Astrocyte of the hippocampus (primary cell): Measurements from ENCODE around the gene TMEM245.
"Not testable (repeated sequence)": the region's sequence is repeated elsewhere in the genome, so short reads cannot be mapped to it uniquely, and the experiment has no call there.

Source experiments
- DNase-seq: peaks from one replicate; pipeline ENCODE4 v3.0.0; 2011; ENCODE audit warnings: low read depth, low spot score

The TMEM245 gene

DNA sequence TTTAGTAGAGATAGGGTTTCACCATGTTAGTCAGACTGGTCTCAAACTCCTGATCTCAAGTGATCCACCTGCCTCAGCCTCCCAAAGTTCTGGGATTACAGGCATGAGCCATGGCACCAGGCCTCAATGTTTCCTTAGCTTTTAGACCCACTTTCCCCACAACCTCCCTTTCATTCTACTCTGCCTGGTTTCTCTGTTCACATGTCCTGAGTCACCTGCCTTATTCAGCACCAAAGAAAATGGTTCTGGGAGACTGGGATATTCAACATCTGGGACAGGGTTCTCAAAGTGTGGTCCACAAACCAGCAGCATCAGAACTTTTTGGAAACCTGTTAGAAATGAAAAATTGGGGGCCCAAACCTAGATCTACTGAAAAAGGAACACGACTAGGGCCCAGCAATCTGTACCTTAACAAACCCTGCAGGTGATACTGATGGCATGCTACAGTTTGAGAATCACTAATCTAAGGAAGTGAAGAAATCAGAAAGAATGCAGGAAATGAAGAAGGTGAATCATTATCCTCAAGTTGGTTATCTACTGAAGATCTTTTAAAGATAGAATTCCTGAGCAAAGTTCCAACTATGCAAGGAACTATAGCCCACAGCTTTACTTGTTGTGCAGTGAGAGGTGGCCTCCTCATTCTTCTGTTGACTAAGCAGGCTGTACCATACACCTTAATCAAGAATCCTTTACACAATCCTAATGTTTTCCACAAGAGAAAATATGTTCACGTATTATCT is 54.6 kb downstream of the TMEM245 start:
- peak; percentile 20 for DNase-seq

DNA sequence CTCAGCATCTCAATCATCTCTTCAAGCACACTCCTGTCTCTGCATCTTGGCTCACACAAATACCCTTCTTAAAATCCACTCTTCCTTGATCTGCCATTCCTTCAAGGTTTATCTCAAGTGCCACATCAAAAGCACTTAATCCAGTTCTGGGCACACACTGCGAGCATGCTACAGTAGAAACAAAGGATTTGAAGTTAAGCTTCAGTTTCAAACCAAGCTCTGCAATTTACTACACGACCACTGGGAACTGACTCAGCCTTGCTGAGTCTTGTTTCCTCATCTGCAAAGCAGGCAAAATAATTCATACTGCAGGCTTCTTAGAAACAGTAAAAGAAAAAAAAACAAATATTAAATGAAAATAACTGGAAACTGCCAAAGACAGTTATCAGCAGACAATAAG is 56.0 kb downstream of the TMEM245 start:
- DNase-seq: peak; percentile 41

DNA sequence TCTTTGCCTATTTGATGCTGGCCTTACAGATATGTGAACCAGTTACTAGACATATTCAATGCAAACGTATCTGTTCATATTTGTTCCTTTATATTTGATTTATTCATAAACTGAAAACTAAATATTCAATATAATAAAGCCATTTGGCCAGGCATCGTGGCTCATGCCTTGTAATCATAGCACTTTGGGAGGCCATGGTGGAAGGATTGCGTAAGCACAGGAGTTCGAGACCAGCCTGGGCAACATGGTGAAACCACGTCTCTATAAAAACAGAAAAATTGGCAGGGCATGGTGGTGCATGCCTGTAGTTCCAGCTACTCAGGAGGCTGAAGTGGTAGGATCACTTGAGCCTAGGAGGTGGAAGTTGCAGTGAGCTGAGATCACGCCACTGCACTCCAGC is 57.2 kb downstream of the TMEM245 start:
- no peak for DNase-seq

DNA sequence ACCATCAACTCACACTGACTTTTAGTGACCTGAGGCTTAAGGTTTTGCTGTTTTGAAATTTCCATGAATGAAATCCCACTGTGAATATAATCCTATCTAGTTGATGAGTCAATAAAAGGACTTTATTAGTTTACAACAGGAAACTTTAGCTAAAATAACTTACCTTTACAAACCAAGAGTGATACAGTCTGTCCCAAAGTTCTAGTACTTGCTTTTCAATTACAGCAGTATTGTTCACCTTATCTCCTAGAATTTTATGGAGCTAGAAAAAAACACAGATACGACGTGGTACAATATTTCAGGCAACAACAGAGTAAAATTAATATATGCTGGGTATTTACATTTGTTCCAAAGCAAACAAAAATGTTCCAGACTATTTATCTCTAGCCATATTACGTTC is 59.6 kb downstream of the TMEM245 start:
- DNase-seq: no peak

DNA sequence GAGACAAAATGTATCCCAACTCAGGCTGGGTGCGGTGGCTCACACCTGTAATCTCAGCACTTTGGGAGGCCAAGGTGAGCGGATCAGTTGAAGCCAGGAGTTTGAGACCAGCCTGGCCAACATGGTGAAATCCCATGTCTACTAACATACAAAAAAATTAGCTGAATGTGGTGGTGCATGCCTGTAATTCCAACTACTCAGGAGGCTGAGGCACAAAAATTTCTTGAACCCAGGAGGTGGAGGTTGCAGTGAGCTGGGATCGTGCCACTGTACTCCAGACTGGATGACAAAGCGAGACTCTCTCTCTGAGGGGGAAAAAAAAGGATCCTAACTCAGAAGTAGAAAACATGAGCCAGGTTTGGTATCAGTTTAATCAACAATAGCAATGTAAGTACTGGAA is 66.6 kb downstream of the TMEM245 start:
- not testable (repeated sequence) for DNase-seq

DNA sequence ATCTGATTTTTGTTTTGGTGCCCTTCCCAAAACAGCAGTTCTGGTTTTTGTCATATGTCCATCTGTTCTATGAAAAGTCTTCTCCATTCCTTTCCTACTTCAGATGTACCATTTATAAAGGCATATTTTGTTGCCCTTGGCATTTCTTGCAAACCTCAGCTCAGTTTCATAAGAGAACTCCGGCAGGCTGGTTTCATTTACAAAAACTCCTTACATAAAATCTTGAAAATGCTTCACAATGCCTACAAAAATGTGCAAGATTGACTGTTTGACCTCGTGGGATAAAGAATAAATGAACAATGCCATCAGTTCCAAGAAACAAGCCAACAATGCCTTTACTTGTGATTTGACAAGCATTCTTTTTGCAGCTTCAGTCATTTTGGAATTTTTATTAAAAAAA is 67.3 kb downstream of the TMEM245 start:
- peak; percentile 54 for DNase-seq

DNA sequence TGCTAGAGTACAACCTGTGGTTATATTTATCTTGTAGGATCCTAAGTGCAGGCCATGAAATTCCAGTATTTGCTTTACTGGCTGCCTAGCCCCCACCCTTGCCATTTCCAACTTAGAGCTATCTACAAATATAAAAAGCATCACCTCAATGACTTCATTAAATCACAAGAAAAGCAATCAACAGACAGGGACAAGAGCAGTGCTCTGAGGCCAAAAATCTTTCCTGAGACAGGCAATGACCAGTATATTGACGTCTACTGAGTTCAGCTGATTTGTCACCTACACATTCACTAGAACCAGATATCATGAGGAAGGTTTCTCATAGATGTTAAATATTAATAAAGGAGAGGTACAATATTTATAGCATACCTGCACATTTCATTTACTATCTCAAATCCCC is 68.0 kb downstream of the TMEM245 start:
- DNase-seq: no peak

DNA sequence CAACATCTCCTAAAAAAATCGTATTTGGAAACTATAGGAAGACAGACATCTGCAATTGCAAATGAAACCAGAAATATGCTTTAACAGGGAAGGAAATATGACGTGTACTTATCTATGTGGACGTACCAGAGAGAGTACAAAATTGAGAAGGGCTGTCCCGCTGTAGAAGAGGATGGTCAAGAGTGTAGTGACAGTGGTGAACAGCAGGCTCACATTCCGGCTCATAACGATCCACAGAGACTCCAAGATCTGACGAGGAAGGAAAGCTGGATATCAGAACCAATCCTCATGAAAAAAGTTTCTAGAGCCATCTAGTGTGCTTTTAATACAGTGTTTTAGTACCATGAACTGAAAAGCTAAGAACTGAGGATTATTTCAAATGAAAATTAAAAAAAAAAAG is 69.3 kb downstream of the TMEM245 start:
- DNase-seq: no peak

DNA sequence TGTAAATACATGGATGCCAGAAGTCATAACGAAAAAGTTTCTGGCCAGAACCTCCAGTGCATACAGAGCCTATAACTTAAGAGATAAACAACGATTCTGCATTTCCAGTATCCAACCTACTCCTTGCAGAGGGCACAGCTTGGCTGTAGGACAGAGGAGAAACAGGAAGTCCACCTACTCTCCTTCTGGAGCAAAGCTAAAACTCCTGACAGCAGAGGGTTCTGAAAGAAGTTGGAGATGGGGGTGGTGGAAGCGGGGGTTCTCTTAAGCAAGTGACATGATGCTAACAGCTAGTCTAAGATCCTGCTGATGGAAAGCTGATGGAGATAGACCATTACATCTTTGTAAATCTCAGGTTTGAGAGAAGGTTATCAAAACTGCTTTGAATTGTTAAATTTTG is 70.9 kb downstream of the TMEM245 start:
- no peak for DNase-seq

DNA sequence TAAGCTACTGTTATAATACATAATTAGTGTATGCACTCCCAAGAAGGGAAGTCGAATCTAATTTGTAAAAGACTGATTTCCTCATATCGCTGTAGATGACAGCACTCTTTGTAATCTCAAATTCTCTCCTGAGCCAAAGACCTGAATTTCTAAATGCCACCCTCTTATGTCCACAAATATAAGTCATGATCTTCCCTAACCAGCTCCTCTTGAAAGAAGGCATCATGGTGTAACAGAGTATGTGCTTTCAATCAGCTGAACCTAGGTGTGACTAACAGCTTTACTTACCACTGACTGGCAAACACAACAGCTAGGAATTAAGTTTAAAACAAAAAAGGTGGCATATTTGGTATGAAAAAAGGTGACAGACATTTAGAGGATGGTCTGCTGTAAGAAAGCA is 72.5 kb downstream of the TMEM245 start:
- no peak for DNase-seq

DNA sequence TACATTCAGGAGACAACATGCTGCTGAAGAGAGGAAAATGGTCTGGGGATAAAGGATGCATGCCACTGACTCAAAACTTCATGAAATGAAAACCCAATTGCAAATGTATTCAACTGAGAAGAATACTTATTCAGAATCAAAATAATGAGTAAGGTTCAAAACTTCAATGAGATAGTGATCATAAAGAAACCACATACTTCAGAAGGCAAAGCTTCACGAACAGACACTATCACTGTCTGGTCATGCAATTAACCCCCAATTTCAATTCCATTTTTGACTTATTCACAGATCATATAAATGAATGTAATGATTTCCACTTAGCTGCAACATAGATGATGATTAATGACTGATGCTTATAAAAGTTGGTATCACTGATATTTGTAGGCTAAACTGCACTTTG is 73.4 kb downstream of the TMEM245 start:
- no peak for DNase-seq

DNA sequence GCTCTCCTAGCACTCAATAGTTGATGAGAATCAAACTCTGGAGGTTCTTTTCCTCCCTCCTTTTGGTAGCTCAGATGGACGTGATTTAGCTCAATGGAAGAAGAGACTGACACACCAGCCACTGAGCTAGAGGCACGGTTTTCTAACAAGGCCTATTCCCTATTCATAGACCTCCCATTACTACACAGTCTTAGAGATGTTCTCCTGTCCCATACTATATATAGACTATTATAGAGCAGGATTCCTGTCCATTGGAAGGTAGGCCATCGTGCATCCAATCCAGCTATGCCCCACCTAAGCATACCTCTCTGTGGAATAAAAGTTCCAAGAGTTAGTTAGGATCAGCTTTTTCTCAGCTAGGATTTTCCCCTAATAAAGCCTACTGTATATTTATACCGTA is 76.2 kb downstream of the TMEM245 start:
- no peak for DNase-seq

DNA sequence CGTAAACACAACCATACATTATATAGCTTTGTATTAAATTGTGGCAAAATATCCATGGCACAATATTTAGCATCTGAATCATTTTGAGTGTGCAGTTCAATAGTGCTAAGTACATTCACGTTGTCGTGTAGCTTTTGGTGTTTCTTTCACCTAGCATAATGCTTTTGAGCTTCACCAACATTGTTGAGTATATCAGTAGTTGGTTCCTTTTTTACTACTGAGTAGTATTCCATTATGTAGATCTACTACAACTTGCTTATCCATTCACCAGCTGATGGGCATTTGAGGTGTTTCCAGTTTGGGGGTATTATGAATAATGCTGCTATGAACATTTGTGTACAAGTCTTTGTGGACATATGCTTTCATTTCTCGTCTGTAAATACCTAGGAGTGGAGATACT is 79.2 kb downstream of the TMEM245 start:
- no peak for DNase-seq

DNA sequence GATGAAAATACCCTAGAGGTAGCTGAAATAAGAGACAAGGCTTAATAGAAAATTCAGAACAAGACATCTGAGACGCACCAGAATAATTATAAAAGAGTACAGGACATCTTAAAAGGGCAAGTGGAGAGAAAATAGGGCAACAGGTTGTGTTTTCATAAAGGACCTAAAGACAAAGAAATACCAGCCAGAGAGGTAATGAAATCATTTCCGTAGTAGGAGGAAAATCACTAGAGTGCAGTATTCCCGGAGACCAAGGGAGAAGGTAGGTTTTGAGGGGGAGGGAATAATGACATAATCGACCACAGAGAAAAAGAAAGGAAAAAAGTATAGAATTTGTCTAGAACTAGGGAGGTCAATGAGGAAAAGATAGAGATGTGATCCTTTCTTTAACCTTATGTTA is 80.2 kb downstream of the TMEM245 start:
- no peak for DNase-seq

DNA sequence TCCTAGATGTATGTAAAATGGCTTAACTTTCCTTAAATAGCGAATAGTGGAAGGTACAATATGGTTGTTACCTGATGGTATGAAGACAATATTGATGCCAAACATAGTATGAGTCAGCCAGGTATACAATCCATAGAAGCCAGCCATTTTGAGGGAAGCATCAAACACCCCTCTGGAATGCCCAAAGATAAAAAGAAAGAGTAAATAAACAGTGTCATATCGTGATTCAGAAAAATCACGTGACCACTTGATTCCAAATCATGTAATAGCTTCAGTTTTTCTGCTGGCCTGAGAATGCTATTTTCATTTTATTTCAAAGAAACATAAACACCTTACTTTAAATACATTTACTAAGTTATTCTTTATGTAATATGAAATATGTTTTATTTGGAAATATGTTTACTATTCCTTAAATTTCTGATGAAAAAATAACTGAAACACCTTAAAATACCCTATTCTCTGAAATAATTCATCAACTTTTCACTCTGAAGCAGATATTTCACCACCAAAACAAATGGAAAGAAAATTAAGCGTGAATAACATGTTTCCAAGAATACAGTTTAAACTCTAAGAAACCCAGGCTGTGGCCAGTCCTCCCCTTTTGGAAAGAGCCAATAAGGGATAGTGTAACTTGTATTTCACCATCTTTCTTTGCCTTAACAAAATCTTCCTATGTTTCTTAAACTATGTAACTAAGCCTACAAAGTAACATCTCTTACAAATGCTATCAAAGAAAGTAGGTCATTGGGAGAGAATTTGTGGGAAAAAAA is 81.6 kb downstream of the TMEM245 start:
- DNase-seq: no peak

DNA sequence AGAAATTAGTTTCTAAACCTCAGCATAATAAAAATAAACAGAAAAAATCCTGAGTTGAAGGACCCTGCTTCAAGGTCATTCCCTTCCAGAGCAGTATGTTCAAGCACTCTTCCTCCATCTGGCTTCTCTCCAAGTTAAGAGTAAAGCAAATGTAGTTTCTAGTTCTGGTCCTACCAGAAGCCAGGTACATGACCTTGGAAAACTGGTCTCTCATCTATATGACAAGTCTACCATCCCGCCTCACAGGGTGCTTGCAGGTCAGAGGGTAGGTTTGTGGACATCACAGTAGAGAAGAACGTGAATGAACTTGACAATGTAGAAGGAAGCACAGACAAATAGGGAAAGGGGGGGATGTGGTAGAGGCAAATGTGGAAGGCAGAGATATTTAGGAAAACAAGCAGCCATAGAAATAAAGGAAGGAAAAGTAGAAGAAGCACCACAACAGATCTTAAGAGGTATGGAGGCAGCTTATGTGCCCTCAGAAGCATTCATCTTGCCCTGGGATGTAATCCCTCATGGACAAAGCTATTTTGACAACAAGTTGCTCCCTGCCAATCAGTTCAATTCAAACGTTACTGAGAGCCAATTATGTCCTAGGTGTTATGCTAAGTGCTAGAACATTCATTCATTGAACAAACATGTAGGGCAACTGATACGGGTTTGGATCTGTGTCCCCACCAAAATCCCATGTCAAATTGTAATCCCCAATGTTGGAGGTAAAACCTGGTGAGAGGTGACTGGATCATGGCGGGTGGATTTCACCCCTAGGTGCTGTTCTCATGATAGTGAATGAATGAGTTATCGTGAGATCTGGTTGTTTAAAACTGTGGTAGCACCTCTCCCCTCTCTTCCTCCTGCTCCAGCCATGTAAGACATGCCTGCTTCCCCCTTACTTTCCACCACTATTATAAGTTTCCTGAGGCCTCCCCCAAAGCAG is 82.7 kb downstream of the TMEM245 start:
- no peak for DNase-seq

DNA sequence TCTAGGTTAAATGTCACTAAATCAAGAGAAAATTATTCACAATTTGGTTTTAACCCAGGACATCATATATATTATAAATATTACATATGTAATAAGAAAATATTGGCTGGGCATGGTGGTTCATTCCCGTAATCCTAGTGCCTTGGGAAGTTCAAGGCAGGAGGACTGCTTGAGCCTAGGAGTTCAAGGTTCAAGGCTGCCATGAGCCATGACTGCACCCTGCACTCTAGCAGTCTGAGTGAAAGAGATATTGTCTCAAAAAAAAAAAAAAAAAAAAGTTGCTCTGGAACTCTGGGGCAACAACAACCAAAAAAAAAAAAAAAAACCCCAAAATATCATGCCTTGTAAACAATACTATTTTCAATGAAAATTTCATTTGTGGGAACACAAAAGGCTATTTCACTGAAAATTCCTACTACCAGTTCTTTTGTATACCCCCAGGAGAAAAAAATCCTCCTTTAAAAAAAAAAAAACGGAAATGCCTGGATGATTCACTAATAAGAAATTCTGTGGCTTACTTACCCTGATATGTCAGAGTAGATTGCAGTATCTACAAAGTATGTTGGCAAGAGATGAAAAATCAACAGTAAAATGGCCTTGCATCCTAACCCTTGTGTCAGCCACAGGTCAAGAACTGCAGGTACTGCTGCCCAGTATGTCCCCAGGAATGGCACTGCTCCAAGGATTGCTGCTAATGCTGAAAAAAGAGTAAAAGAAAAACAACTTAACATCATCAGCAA is 83.9 kb downstream of the TMEM245 start:
- peak; percentile 91 for DNase-seq

DNA sequence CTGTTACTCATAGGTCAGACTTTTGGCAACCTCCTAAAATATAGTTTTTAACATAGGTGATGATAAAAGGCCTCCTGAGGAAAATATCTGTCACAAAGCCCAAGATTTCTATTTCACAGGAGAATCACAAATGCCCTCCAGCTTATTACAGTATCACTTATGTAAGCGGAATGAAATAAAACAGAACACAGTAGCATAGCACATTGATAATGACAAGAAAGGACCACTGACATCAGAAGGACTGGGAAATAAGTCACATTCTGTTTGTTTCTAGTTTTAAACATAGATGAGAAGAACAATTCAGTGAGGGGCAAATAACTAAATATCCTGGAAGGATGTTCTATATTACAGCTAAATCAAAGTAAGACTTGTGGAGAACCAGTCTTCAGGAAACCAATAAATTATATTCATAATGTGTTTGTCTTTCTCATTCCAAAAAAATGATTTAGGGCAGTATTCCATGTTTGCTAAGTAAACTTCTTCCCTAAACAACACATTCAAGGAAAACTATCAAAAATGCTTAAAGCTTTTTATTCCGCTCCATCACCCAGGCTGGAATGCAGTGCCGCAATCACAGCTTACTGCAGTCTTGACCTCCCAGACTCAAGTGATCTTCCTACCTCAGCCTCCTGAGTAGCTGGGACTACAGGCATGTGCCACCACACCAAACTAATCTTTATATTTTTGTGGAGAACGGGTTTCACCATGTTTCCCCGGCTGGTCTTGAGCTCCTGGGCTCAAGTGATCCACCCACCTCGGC is 85.6 kb downstream of the TMEM245 start:
- DNase-seq: peak; percentile 40

DNA sequence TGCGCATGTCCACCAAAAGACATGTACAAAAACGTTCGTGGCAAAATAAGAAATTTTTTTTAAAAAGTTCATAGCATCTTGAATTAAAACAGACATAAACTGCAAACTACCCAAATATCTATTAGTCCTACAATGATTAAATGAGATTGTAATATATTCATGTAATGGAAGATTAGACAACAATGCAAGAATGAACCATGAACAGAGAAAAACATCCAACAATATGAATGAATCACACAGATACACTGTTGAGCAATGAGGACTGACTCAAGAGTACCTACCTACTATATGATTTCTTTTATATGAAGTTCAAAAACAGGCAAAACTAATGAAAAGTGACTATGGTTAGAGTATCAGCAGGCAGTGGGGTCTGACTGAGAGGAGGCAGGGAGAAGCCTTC is 88.5 kb downstream of the TMEM245 start:
- DNase-seq: no peak

DNA sequence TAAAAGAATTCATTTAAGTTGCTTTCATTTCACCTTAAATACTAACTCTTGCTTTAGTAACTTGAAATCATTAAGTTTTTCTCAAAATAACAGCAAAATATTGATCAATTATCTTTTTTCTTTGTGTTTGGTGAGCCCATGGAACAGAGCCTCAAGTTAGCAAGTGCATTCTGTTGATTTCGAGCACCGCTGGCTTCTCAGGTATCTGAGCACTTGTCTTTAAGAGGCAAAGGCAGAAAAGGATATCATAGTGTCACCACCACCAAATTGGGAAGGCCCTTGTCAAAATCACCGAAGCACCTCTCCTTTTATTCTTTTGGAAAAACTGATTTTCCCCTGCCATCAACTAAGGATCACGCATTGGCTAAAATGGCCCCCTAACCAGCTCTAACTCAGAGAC is 89.3 kb downstream of the TMEM245 start:
- no peak for DNase-seq

DNA sequence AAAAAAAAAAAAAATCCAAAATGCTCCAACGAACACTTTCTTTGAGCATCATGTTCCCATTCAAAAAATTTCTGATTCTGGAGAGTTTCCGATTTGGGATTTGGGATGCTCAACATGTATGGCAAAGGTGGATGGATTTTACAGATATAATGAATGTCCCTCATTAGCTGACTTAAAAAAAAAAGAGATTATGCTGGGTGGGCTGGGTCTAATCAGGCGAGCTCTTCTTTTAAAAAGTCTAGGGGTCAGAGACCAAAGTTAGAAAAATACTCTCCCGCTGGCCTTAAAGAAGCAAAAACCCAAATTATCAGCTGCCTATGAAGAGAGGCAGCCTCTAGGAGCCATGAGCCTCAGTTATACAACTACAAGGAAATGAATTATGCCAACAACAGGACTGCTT is 91.3 kb downstream of the TMEM245 start:
- no peak for DNase-seq
